ENCODE data around the gene LIX1L. TPM values are rescaled to one million over a fixed set of nuclear protein-coding genes. Genes with fewer than 3 reads are reported as not detected.

The LIX1L gene
- total and polyA plus RNA-seq, 2 of the 13 experiments (the other 11 are each of a cell fraction or from before 2014, with no cell fraction given), result 8.1 to 24.9 TPM

DNA sequence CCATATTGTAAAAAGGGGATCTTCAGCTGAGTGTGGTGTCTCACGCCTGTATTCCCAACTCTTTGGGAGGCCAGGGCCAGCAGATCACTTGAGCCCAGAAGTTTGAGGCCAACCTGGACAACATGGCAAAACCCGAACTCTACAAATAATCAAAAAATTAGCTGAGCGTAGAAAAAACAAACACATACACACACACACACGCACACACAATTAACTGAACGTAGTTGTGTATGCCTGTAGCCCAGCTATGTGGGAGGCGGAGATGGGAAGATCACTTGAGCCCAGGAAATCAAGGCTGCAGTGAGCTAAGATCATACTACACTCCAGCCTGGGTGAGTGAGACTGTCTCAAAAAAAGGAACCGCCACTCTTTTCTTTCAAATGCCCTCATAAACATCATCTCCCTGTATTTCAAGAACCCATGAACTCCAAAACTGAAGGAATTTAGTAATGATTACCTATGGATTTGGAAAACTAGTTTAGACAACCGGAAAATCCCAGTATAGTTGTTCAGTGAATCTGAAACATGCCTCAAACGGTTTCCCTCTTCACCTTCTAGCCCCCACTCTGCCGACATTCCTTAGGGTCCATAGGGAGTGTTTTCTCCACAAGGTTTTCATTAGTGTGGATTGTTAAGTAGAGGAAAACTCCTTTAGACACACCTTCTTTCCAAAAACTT, 34.1 kb upstream of the LIX1L start (continued):
- TF ChIP-seq, protein P1, sequence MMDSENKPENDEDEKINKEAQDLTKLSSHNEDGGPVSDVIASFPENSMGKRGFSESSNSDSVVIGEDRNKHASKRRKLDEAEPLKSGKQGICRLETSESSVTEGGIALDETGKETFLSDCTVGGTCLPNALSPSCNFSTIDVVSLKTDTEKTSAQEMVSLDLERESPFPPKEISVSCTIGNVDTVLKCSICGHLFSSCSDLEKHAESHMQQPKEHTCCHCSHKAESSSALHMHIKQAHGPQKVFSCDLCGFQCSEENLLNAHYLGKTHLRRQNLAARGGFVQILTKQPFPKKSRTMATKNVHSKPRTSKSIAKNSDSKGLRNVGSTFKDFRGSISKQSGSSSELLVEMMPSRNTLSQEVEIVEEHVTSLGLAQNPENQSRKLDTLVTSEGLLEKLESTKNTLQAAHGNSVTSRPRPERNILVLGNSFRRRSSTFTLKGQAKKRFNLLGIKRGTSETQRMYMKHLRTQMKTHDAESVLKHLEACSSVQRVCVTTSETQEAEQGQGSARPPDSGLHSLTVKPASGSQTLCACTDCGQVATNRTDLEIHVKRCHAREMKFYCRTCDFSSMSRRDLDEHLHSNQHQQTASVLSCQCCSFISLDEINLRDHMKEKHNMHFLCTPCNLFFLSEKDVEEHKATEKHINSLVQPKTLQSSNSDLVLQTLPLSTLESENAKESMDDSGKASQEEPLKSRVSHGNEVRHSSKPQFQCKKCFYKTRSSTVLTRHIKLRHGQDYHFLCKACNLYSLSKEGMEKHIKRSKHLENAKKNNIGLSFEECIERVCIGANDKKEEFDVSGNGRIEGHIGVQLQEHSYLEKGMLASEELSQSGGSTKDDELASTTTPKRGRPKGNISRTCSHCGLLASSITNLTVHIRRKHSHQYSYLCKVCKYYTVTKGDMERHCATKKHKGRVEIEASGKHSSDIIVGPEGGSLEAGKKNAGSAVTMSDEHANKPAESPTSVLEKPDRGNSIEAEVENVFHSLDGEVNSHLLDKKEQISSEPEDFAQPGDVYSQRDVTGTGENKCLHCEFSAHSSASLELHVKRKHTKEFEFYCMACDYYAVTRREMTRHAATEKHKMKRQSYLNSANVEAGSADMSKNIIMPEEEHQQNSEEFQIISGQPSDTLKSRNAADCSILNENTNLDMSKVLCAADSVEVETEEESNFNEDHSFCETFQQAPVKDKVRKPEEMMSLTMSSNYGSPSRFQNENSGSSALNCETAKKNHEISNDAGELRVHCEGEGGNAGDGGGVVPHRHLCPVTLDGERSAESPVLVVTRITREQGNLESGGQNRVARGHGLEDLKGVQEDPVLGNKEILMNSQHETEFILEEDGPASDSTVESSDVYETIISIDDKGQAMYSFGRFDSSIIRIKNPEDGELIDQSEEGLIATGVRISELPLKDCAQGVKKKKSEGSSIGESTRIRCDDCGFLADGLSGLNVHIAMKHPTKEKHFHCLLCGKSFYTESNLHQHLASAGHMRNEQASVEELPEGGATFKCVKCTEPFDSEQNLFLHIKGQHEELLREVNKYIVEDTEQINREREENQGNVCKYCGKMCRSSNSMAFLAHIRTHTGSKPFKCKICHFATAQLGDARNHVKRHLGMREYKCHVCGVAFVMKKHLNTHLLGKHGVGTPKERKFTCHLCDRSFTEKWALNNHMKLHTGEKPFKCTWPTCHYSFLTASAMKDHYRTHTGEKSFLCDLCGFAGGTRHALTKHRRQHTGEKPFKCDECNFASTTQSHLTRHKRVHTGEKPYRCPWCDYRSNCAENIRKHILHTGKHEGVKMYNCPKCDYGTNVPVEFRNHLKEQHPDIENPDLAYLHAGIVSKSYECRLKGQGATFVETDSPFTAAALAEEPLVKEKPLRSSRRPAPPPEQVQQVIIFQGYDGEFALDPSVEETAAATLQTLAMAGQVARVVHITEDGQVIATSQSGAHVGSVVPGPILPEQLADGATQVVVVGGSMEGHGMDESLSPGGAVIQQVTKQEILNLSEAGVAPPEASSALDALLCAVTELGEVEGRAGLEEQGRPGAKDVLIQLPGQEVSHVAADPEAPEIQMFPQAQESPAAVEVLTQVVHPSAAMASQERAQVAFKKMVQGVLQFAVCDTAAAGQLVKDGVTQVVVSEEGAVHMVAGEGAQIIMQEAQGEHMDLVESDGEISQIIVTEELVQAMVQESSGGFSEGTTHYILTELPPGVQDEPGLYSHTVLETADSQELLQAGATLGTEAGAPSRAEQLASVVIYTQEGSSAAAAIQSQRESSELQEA (CRISPR knock-in tag; IDR thresholded peaks at IDR 0.05; ENCODE audit: not compliant biosample characterization), result no peak
- TF ChIP-seq GTF2F1 (IDR thresholded peaks at IDR 0.05; ENCODE audit: low read length) (no peak), ZNF160 (CRISPR knock-in tag; IDR thresholded peaks at IDR 0.05) (no peak), ZNF274 (CRISPR knock-in tag; IDR thresholded peaks at IDR 0.05) (no peak), ZNF18 (CRISPR knock-in tag; IDR thresholded peaks at IDR 0.05; ENCODE audit: insufficient replicate concordance) (no peak), RFX1 (IDR thresholded peaks at IDR 0.05) (no peak), ZNF572 (CRISPR knock-in tag; IDR thresholded peaks at IDR 0.05) (no peak), FOSL1 (CRISPR knock-in tag; IDR thresholded peaks at IDR 0.05; ENCODE audit: borderline replicate concordance) (no peak), ZNF432 (CRISPR knock-in tag; IDR thresholded peaks at IDR 0.05; ENCODE audit: borderline replicate concordance) (no peak), POGK (CRISPR knock-in tag; conservative IDR thresholded peaks at IDR 0.05) (no peak; the same call in 1 of the 2 replicates), GABPA (IDR thresholded peaks at IDR 0.05; ENCODE audit: low read depth, low read length) (no peak), GABPA (CRISPR knock-in tag; IDR thresholded peaks at IDR 0.05; ENCODE audit: low read depth) (0 out of 2 replicates have a peak, but pooled peaks have one; percentile 9), STAG1 (CRISPR knock-in tag; IDR thresholded peaks at IDR 0.05) (no peak)
- TF ChIP-seq, protein P2, sequence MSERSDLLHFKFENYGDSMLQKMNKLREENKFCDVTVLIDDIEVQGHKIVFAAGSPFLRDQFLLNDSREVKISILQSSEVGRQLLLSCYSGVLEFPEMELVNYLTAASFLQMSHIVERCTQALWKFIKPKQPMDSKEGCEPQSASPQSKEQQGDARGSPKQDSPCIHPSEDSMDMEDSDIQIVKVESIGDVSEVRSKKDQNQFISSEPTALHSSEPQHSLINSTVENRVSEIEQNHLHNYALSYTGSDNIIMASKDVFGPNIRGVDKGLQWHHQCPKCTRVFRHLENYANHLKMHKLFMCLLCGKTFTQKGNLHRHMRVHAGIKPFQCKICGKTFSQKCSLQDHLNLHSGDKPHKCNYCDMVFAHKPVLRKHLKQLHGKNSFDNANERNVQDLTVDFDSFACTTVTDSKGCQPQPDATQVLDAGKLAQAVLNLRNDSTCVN (CRISPR knock-in tag; IDR thresholded peaks at IDR 0.05; ENCODE audit: borderline replicate concordance), result no peak

Data from HepG2 (cell line).